Activated B cell treated with CpG ODN at 0.5 μM for 24 hours (primary cell): ENCODE measurements around the gene ZSWIM4. TPM values are rescaled to one million over a fixed set of nuclear protein-coding genes. Genes with fewer than 3 reads are reported as not detected.

Experiments used
- ATAC-seq: fragments of 200-7000 bp; cut with Tn5 transposase; one replicate; pipeline ENCODE4 v1.10.0; 2021; ENCODE audit warnings: low read depth, mild to moderate bottlenecking, moderate library complexity
- CTCF ChIA-PET: fragments of 350-600 bp; sonication (Branson Sonifier 250); formaldehyde crosslinking; loops from one replicate; lab custom pipeline; 2021; ENCODE audit warnings: antibody characterized with exemption; lab: Charles Lee
- POLR2A ChIA-PET: fragments of 350-600 bp; sonication (Branson Sonifier 250); formaldehyde crosslinking; loops from one replicate; lab custom pipeline; 2021; ENCODE audit warnings: antibody characterized with exemption; lab: Charles Lee
- DNase-seq: peaks from one replicate; pipeline ENCODE4 v3.0.0; 2022
- H3K27ac Mint-ChIP-seq: one replicate; pipeline ENCODE4 v1.8.0; 2020; ENCODE audit warnings: mixed read lengths
- H3K27me3 Mint-ChIP-seq: one replicate; pipeline ENCODE4 v1.8.0; 2021; ENCODE audit warnings: mixed read lengths
- H3K36me3 Mint-ChIP-seq: one replicate; pipeline ENCODE4 v1.8.0; 2021; ENCODE audit warnings: low read depth, mixed read lengths
- H3K4me1 Mint-ChIP-seq: one replicate; pipeline ENCODE4 v1.8.0; 2021; ENCODE audit warnings: mixed read lengths
- H3K4me3 Mint-ChIP-seq: one replicate; pipeline ENCODE4 v1.8.0; 2020; ENCODE audit warnings: mild to moderate bottlenecking, mixed read lengths
- H3K9me3 Mint-ChIP-seq: one replicate; pipeline ENCODE4 v1.8.0; 2020; ENCODE audit warnings: mixed read lengths
- intact Hi-C: fragments of 100-400 bp; cut with micrococcal nuclease; formaldehyde crosslinking; loops from one replicate; pipeline ENCODE4 v1.15.1; 2024
- total RNA-seq: library from RNA; stranded (reverse); gene quantifications from 2 replicates; pipeline ENCODE4 v1.2.3, GENCODE V29; 2022
- TF ChIP-seq, protein P1 (sequence below): fragments of 200-600 bp; IDR thresholded peaks from one replicate; pipeline ENCODE4 v1.8.0; 2022; ENCODE audit warnings: antibody characterized with exemption, mild to moderate bottlenecking

The ZSWIM4 gene
- total RNA-seq, 1 donor from 2014 or later, result 11.2 TPM

DNA sequence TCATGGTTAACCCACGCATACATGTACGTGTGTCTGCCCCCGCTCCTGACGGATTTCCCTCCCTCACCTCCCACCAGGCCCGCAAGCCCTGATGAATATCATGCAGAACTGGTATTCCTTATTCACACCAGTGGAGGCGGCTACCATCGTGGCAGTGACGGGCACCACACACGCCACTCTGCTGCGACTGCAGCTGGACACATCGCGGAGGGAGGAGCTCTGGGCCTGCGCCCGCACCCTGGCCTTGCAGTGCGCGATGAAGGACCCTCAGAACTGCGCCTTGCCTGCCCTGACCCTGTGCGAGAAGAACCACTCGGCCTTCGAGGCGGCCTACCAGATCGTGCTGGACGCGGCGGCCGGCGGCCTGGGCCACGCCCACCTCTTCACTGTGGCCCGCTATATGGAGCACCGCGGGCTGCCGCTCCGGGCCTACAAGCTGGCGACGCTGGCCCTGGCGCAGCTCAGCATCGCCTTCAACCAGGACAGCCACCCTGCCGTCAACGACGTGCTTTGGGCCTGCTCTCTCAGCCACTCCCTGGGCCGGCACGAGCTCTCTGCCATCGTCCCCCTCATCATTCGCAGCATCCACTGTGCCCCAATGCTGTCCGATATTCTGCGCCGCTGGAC lies 35.0 kb downstream of the ZSWIM4 start:
- H3K4me3 Mint-ChIP-seq, result no peak overlapping the region
- intact Hi-C loops, result no loop called here
- ChIA-PET POLR2A (interaction anchor here (0.6 to 1.0 kb wide), 2 partner anchors 9 to 28 kb away, joined by 3 to 6 read pairs; no protein-coding TSS in a partner anchor), CTCF (no interaction called here)
- DNase-seq, result no peak
- no peaks in the 10 kb centered on the region for H3K9me3 Mint-ChIP-seq
- no peaks in the 10 kb centered on the region for H3K27me3 Mint-ChIP-seq
- ATAC-seq, result no peak
- TF ChIP-seq, protein P1, sequence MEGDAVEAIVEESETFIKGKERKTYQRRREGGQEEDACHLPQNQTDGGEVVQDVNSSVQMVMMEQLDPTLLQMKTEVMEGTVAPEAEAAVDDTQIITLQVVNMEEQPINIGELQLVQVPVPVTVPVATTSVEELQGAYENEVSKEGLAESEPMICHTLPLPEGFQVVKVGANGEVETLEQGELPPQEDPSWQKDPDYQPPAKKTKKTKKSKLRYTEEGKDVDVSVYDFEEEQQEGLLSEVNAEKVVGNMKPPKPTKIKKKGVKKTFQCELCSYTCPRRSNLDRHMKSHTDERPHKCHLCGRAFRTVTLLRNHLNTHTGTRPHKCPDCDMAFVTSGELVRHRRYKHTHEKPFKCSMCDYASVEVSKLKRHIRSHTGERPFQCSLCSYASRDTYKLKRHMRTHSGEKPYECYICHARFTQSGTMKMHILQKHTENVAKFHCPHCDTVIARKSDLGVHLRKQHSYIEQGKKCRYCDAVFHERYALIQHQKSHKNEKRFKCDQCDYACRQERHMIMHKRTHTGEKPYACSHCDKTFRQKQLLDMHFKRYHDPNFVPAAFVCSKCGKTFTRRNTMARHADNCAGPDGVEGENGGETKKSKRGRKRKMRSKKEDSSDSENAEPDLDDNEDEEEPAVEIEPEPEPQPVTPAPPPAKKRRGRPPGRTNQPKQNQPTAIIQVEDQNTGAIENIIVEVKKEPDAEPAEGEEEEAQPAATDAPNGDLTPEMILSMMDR, result no peak
- no peak overlapping the region for H3K27ac Mint-ChIP-seq
- peaks cover 30% of the 10 kb centered on the region for H3K36me3 Mint-ChIP-seq
- peaks cover 18% of the 10 kb centered on the region for H3K4me1 Mint-ChIP-seq

DNA sequence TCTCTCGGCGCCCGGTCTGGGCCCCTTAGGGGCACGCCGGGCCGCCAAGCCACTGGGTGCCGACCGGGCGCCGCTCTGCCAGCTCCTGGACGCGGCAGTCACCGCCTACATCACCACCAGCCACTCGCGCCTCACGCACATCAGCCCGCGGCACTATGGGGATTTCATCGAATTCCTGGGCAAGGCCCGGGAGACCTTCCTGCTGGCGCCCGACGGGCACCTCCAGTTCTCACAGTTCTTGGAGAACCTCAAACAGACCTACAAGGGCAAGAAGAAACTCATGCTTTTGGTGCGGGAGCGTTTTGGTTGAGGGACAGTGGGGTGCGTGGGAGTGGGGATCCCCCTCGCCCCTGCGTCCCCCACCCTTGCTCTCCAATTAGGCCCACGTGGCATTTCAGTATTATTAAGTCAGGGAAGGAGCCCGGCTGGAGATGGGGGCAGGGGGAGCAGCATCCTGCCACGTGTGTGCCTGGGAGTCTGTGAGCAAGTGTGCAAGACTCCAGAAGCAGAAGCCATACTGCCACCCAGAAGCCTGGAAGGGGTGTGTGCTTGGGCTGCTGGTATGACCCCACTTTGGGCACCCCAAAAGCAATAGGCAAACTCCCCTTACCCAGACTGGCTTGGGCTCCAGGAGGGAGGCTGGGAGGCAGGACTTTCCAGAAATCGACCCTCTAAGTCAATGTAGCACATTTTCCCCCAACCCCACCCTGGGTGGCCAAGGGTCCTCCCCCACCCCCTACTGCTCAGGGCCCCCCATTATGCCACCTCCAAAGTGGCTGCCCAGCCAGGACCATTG lies 35.7 kb downstream of the ZSWIM4 start:
- DNase-seq (no peak), ATAC-seq (no peak)
- intact Hi-C loops, result no loop called here
- no peaks in the 10 kb centered on the region for H3K27me3 Mint-ChIP-seq
- peaks cover 23% of the 10 kb centered on the region for H3K4me1 Mint-ChIP-seq
- no peak overlapping the region for H3K4me3 Mint-ChIP-seq
- POLR2A ChIA-PET, result no interaction called here
- no peaks in the 10 kb centered on the region for H3K9me3 Mint-ChIP-seq
- no peak overlapping the region for H3K27ac Mint-ChIP-seq
- H3K36me3 Mint-ChIP-seq, result peaks cover 29% of the 10 kb centered on the region
- TF ChIP-seq, protein P1, result no peak
- CTCF ChIA-PET, result no interaction called here

DNA sequence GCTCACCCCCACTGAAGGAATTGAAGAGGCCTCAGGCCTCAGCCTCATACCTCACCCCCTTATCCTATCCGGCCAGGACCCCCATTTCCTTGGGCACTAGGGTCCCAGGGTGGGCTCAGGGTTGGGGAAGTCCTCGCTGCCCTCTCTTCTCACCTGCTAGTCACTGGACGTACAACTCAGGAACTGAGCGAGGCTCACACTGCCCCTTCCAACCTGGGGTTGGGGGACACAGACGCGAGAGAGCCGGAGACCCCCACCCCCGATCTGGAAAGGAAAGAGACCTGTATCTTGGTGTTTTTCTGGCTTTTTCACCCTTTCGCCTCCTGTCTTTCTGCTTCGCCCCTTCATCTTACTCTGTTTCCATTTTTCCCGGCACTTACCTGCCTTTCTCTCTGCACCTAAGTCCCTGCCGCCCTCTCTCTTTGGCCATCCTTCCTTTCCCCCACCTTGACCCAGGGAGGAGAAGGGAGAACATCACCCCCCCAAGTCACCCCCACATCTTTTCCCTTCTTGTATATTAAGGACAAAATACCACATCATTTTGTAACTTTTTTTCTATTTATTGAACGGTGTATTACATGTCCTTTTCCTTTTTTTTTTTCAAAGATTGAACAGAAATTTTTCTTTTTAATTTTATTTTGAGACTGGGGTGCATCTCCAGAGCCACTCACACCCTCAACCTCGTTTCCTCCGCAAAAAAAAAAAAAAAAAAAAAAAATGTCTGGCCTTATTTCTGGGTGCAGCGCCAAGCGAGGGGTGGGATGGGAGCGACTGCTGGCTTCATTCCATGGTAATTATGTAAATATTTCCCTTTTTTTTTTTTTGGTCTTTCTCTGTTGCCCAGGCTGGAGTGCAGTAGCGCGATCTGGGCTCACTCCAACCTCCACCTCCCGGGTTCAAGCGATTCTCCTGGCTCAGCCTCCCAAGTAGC lies 36.6 kb downstream of the ZSWIM4 start:
- ATAC-seq (no peak), DNase-seq (no peak)
- H3K4me3 Mint-ChIP-seq, result no peak overlapping the region
- H3K36me3 Mint-ChIP-seq, result peaks cover 28% of the 10 kb centered on the region
- TF ChIP-seq, protein P1, result no peak
- intact Hi-C loops, result loop anchor here (2.0 kb wide), 1 partner anchor 15 kb away; no protein-coding TSS in a partner anchor
- H3K4me1 Mint-ChIP-seq, result peaks cover 31% of the 10 kb centered on the region
- no peak overlapping the region for H3K27ac Mint-ChIP-seq
- ChIA-PET CTCF (no interaction called here), POLR2A (interaction anchor here (0.7 kb wide), 1 partner anchor 31 kb away, joined by 3 read pairs; no protein-coding TSS in a partner anchor)
- H3K9me3 Mint-ChIP-seq, result no peaks in the 10 kb centered on the region
- H3K27me3 Mint-ChIP-seq, result no peaks in the 10 kb centered on the region

DNA sequence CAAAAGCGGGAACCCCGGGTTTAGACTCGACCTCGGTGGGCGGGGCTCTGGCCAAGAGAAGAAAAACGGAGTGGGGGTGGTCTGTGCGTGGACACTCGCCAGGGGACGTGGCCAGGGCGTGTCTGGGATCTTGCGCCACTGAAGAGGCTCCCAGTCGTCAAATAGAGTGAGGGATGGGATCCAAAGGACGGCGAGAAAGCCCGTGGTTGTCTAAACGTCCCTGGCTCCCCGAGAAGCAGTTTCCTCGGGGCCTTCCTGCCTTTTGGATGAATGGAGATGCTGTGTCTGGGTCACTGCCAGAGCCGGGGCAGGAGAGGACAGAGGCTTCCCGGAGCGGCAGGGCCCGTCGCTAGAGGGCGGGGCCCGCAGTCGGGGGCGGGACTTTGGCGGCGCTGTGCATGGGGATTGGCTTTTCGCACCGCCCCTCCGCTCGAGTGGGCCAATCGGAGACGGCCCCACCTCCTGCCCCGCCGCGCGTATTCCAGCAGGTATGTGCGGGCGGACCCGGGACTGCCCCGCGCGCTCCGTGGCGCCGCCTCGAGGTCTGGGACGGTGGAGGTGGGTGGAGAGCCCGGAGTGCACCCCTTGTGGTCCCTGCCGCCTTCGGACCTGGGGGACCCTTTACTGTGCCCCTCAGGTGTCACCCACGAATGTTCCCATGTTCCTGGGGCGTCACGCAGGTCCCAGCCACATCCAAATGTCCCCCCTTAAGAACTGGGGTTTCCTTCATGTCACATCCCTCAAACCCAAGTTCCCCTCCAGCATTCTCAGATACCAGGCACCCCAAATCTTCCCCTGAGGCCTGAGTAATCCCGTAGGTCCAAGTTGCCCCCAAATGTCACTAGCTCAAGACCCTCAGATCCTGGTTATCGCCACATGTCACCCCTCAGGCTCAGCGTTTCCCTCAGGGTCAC lies 38.3 kb downstream of the ZSWIM4 start:
- no peaks in the 10 kb centered on the region for H3K27me3 Mint-ChIP-seq
- H3K36me3 Mint-ChIP-seq, result peaks cover 24% of the 10 kb centered on the region
- peak; percentile 86 for ATAC-seq
- POLR2A ChIA-PET, result interaction anchor here (0.5 to 3.7 kb wide), 6 partner anchors 13 to 86 kb away, joined by 3 to 25 read pairs (median 3); partner anchors contain the start of gene ZSWIM4
- H3K9me3 Mint-ChIP-seq, result no peaks in the 10 kb centered on the region
- DNase-seq, result peak; percentile 92
- CTCF ChIA-PET, result interaction anchor here (0.7 to 4.0 kb wide), 3 partner anchors 29 to 37 kb away, joined by 3 to 9 read pairs (median 7); no protein-coding TSS in a partner anchor
- TF ChIP-seq, protein P1, result no peak
- intact Hi-C loops, result loop anchor here (1.0 to 2.0 kb wide), 3 partner anchors 13 to 38 kb away; partner anchors contain the start of gene ZSWIM4
- peak overlapping the region; percentile 86 for H3K27ac Mint-ChIP-seq
- H3K4me3 Mint-ChIP-seq, result peak overlapping the region; percentile 90
- H3K4me1 Mint-ChIP-seq, result peaks cover 45% of the 10 kb centered on the region
